Measurements from ENCODE around the gene NDUFAF3. TPM values are rescaled to one million over a fixed set of nuclear protein-coding genes. Genes with fewer than 3 reads are reported as not detected.

The NDUFAF3 gene
- total RNA-seq, 4 donors from 2014 or later = 120 to 305 (median 146) TPM

DNA sequence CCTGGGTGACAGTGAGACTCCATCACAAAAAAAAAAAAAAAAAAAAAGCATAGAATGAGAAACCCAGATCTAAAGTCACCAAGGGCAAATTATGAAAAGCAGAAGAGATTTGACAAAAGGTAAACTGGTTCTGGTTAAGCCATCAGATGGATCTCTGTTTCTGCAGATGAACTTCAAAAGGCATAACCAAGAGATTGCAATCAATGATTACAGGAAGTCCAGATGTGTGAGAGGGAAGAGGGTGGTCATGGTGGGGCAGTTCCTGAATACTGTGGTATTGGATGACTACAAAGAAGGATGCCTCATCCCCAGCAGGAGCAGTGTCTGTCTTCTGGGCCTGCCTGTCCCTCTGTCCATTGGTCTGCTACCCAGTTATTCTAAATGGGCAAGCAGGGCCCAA, 28.1 kb upstream of the NDUFAF3 start:
- intact Hi-C loops (cut with DNase I) = no loop called here
- no peaks in the 10 kb centered on the region for H3K27me3 ChIP-seq
- TF ChIP-seq, protein P1, sequence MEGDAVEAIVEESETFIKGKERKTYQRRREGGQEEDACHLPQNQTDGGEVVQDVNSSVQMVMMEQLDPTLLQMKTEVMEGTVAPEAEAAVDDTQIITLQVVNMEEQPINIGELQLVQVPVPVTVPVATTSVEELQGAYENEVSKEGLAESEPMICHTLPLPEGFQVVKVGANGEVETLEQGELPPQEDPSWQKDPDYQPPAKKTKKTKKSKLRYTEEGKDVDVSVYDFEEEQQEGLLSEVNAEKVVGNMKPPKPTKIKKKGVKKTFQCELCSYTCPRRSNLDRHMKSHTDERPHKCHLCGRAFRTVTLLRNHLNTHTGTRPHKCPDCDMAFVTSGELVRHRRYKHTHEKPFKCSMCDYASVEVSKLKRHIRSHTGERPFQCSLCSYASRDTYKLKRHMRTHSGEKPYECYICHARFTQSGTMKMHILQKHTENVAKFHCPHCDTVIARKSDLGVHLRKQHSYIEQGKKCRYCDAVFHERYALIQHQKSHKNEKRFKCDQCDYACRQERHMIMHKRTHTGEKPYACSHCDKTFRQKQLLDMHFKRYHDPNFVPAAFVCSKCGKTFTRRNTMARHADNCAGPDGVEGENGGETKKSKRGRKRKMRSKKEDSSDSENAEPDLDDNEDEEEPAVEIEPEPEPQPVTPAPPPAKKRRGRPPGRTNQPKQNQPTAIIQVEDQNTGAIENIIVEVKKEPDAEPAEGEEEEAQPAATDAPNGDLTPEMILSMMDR (IDR thresholded peaks at IDR 0.05) = no peak
- TF ChIP-seq POLR2A (IDR thresholded peaks at IDR 0.05) = no peak
- H3K4me1 ChIP-seq = peaks cover 15 to 17% of the 10 kb centered on the region in 2 donors
- H3K36me3 ChIP-seq = peaks cover 0 to 4% of the 10 kb centered on the region in 2 donors
- H3K27ac ChIP-seq = no peak overlapping the region
- H3K9me3 ChIP-seq = no peaks in the 10 kb centered on the region
- no peak overlapping the region for H3K4me3 ChIP-seq (replicated peaks in 1 of 3)
- no peak for DNase-seq

DNA sequence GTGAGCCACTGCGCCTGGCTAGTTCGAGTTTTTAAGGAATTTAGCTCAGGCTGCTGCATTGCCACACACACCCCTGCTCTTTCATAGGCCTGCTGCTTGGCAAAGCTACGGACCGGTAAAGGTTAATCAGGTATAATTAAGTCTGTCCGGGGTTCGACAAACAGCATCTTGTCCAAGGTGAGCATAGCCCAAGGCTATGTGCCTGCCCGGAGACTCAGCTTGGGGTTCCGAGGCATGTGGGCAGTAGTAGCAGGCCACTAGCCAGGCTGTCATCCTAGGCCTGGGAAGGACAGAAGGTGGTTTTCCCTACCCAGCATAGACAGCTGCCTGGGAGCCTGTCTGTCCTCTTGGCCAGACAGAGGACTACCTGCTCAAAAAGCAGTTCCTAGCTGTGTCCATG, 25.3 kb upstream of the NDUFAF3 start:
- intact Hi-C loops (cut with DNase I) = no loop called here
- H3K4me3 ChIP-seq (replicated peaks in 1 of 3) = no peak overlapping the region
- DNase-seq = no peak
- H3K36me3 ChIP-seq = peaks cover 0 to 4% of the 10 kb centered on the region in 2 donors
- no peaks in the 10 kb centered on the region for H3K9me3 ChIP-seq
- H3K27ac ChIP-seq = no peak overlapping the region
- TF ChIP-seq, protein P1 (IDR thresholded peaks at IDR 0.05) = no peak
- TF ChIP-seq POLR2A (IDR thresholded peaks at IDR 0.05) = no peak
- H3K27me3 ChIP-seq = no peaks in the 10 kb centered on the region
- H3K4me1 ChIP-seq = peaks cover 2 to 3% of the 10 kb centered on the region in 2 donors
- 93 to 95% methylated on average over 6 to 8 of the region's 8 CpGs for WGBS, 2 donors

DNA sequence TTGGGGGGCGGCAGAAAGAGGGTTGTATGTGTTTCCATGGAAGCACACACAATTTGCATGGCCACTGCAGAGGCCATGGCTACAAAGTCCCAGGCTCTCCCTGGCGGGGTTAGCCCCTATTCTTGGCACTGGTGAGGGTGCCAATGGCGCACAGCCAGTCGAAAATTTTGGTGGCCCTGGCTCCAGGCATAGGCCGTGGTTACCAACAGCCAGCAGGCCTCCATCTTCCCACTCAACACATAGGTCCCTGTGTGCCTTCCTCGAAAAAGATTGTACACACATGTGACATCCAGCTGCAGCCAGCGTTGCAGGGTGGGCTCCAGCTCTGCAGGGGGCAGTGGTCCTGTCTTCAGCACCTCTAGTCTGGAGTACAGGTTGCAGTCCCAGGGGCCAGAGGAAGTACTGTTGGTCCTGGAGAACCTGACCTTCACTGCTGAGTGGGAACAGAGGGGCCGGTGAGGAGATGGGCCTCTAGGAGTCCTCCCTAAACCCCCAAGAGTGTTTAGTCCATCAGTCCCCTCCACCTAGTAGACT, 24.8 kb upstream of the NDUFAF3 start:
- WGBS, 2 donors = 100% methylated on average over 1 to 6 of the region's 8 CpGs
- Histone ChIP-seq H3K4me3 (replicated peaks in 1 of 3) (no peak overlapping the region), H3K4me1 (no peaks in the 10 kb centered on the region), H3K36me3 (peaks cover 0 to 4% of the 10 kb centered on the region in 2 donors), H3K27me3 (no peaks in the 10 kb centered on the region), H3K27ac (no peak overlapping the region), H3K9me3 (no peaks in the 10 kb centered on the region)
- no peak for DNase-seq
- TF ChIP-seq, protein P1 (IDR thresholded peaks at IDR 0.05) = no peak
- TF ChIP-seq POLR2A (IDR thresholded peaks at IDR 0.05) = no peak
- intact Hi-C loops (cut with DNase I) = no loop called here

DNA sequence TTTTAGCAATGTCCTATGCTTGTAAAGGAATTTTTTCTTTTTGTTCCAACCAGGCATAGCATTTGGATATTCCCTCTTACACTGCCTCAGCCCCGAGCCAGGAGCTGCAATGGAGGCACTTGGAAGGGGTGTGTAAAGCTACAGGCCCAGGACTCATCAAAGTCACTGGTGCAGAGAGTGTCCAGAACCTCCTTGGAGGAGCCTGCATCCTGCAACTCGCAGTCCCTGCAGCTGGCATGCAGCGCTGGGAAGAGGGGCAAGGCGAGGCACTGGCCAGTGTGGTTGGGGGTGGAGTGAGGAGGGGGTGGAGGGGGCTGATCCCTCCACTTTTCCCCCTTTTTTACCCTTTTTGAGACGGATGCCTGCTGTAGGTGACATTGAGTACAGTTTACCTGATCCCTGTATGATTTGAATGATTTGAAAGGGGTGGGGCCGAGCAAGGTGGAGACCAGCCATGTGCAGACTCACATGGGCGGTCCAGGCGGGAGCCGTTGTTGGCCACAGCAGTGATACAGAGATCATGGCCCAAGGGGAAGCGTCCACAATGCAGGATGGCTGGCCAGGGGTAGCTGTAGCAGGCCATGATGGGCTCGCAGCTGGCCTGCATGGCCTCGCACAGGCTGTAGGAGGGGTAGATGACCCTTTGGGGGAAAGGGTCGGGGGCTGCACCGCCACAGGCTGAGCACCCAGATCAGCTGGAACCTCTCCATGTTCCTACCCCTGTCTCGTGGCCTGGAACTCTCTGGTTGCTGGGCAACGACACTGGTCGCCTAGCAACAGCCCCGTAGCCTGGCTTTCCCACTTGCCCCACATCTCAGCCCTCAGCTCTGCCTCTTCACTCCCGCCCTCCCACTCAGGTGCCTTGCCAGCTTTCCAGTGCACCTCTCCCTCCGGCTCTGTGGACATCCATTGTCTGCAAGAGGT, 23.9 kb upstream of the NDUFAF3 start:
- no peaks in the 10 kb centered on the region for H3K27me3 ChIP-seq
- intact Hi-C loops (cut with DNase I) = no loop called here
- H3K27ac ChIP-seq = no peak overlapping the region
- WGBS, 2 donors = 73 to 74% methylated on average over 20 of the region's 20 CpGs
- TF ChIP-seq, protein P1 (IDR thresholded peaks at IDR 0.05) = no peak
- no peak for TF ChIP-seq POLR2A (IDR thresholded peaks at IDR 0.05)
- H3K9me3 ChIP-seq = no peaks in the 10 kb centered on the region
- H3K4me1 ChIP-seq = no peaks in the 10 kb centered on the region
- H3K4me3 ChIP-seq (replicated peaks in 1 of 3) = no peak overlapping the region
- no peak for DNase-seq
- H3K36me3 ChIP-seq = peaks cover 0 to 4% of the 10 kb centered on the region in 2 donors

All from thyroid gland (tissue), 4 donors.